BJ (cell line): ENCODE results near the gene ARG2. TPM values are rescaled to one million over a fixed set of nuclear protein-coding genes. Genes with fewer than 3 reads are reported as not detected.
"Not testable (repeated sequence)": the region's sequence is repeated elsewhere in the genome, so short reads cannot be mapped to it uniquely, and the experiment has no call there.

Experiments used
- CTCF ChIA-PET: fragments of 350-600 bp; formaldehyde crosslinking; extraction: SDS; loops from one replicate; lab custom pipeline; 2021; ENCODE audit warnings: antibody characterized with exemption, inconsistent platforms; lab: Yijun Ruan, JAX
- POLR2A ChIA-PET: fragments of 300-600 bp; sonication (Branson Sonifier 250); formaldehyde crosslinking; extraction: SDS; loops from one replicate; lab custom pipeline; 2021; ENCODE audit warnings: antibody characterized with exemption; lab: Charles Lee
- DNase-seq: peaks from one replicate; pipeline ENCODE4 v3.0.0-alpha.2; 2011; ENCODE audit warnings: low read depth
- H3K27me3 ChIP-seq: 2 replicates; pipeline ENCODE4 v1.6.0; 2011; ENCODE audit warnings: low read length; ENCODE audit not compliant: control insufficient read depth, insufficient read depth
- H3K36me3 ChIP-seq: 2 replicates; pipeline ENCODE4 v1.5.1; 2011; ENCODE audit warnings: low read length; ENCODE audit not compliant: control insufficient read depth, insufficient read depth
- H3K4me3 ChIP-seq: 2 replicates; pipeline ENCODE4 v1.5.1; 2011; ENCODE audit warnings: low read depth, mild to moderate bottlenecking, control low read depth, low read length
- polyA plus RNA-seq: library from polyadenylated mRNA; depleted of rRNA; stranded (reverse); fragments of >200 nt; gene quantifications from 2 replicates; pipeline ENCODE4 v1.2.3, GENCODE V29; 2011
- TF ChIP-seq, protein P1 (sequence below): IDR thresholded peaks from 2 replicates; pipeline ENCODE4 v1.5.1; 2011; ENCODE audit warnings: low read depth, mild to moderate bottlenecking, control low read depth, inconsistent platforms, low read length, moderate library complexity; ENCODE audit not compliant: insufficient read depth

ARG2 gene
- polyA plus RNA-seq, 1 experiment, result 7.7 TPM

GRCh38 chr14:67622675-67623074, 3.0 kb downstream of the ARG2 start:
- TF ChIP-seq, protein P1, sequence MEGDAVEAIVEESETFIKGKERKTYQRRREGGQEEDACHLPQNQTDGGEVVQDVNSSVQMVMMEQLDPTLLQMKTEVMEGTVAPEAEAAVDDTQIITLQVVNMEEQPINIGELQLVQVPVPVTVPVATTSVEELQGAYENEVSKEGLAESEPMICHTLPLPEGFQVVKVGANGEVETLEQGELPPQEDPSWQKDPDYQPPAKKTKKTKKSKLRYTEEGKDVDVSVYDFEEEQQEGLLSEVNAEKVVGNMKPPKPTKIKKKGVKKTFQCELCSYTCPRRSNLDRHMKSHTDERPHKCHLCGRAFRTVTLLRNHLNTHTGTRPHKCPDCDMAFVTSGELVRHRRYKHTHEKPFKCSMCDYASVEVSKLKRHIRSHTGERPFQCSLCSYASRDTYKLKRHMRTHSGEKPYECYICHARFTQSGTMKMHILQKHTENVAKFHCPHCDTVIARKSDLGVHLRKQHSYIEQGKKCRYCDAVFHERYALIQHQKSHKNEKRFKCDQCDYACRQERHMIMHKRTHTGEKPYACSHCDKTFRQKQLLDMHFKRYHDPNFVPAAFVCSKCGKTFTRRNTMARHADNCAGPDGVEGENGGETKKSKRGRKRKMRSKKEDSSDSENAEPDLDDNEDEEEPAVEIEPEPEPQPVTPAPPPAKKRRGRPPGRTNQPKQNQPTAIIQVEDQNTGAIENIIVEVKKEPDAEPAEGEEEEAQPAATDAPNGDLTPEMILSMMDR, result no peak
- Histone ChIP-seq H3K36me3 (no peaks in the 10 kb centered on the region), H3K27me3 (no peaks in the 10 kb centered on the region), H3K4me3 (no peak overlapping the region)
- ChIA-PET CTCF (interaction anchor here (0.8 to 1.2 kb wide), 9 partner anchors 9 to 196 kb away, joined by 3 to 9 read pairs (median 4); partner anchors contain the start of gene PIGH), POLR2A (interaction anchor here (0.7 kb wide), 1 partner anchor 25 kb away, joined by 3 read pairs; no protein-coding TSS in a partner anchor)
- peak; percentile 35 for DNase-seq

- no peak for DNase-seq
- POLR2A ChIA-PET, result interaction anchor here (0.7 kb wide), 1 partner anchor 24 kb away, joined by 3 read pairs; no protein-coding TSS in a partner anchor
Measured at GRCh38 chr14:67623114-67623513, 3.4 kb downstream of the ARG2 start.

GRCh38 chr14:67626131-67626530, 6.4 kb downstream of the ARG2 start:
- DNase-seq, H3K36me3 ChIP-seq, POLR2A ChIA-PET, CTCF ChIA-PET, H3K4me3 ChIP-seq, H3K27me3 ChIP-seq: not testable (repeated sequence)

More at GRCh38 chr14:67623114-67623513, 3.4 kb downstream of the ARG2 start:
- Histone ChIP-seq H3K4me3 (no peak overlapping the region), H3K27me3 (no peaks in the 10 kb centered on the region), H3K36me3 (no peaks in the 10 kb centered on the region)
- TF ChIP-seq, protein P1, result no peak
- CTCF ChIA-PET, result interaction anchor here (0.8 to 1.2 kb wide), 9 partner anchors 8 to 197 kb away, joined by 3 to 9 read pairs (median 4); partner anchors contain the start of gene PIGH

DNA sequence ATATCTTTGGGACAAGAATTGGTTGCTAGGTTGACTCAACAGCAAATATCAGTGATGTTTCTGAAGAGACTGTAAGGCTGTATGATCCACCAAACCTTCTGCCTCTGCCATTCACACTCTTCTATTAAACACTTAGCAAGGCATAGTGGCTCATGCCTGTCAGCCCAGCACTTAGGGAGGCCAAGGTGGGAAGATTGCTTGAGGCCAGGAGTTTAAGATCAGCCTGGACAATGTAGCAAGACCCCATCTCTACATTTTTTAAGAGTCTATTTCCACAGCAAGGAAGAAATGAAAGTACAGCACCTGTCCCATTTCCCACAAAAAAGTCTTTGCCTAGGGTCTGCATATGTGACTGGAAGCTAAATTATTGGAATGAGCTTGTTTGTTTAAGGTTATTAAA, 7.8 kb downstream of the ARG2 start:
- TF ChIP-seq, protein P1, result no peak
- no peak for DNase-seq
- H3K27me3 ChIP-seq, result no peaks in the 10 kb centered on the region
- no peaks in the 10 kb centered on the region for H3K36me3 ChIP-seq
- CTCF ChIA-PET, result interaction anchor here (1.4 kb wide), 1 partner anchor 16 kb away, joined by 4 read pairs; no protein-coding TSS in a partner anchor
- no peak overlapping the region for H3K4me3 ChIP-seq
- POLR2A ChIA-PET, result no interaction called here

- no peaks in the 10 kb centered on the region for H3K36me3 ChIP-seq
- DNase-seq, result no peak
- TF ChIP-seq, protein P1, result no peak
- CTCF ChIA-PET, result interaction anchor here (0.7 kb wide), 1 partner anchor 46 kb away, joined by 3 read pairs; no protein-coding TSS in a partner anchor
- no peak overlapping the region for H3K4me3 ChIP-seq
- POLR2A ChIA-PET, result no interaction called here
- H3K27me3 ChIP-seq, result no peaks in the 10 kb centered on the region
Measured at GRCh38 chr14:67630186-67630585, 10.5 kb downstream of the ARG2 start.

GRCh38 chr14:67630938-67631337, 11.2 kb downstream of the ARG2 start:
- TF ChIP-seq, protein P1, result no peak
- CTCF ChIA-PET, result interaction anchor here (0.7 to 0.9 kb wide), 3 partner anchors 8 to 82 kb away, joined by 3 to 4 read pairs (median 3); no protein-coding TSS in a partner anchor
- POLR2A ChIA-PET, result no interaction called here
- DNase-seq, result no peak
- H3K4me3 ChIP-seq, result no peak overlapping the region
- no peaks in the 10 kb centered on the region for H3K27me3 ChIP-seq
- no peaks in the 10 kb centered on the region for H3K36me3 ChIP-seq
